ENCODE data around the gene CCNDBP1. TPM values are rescaled to one million over a fixed set of nuclear protein-coding genes. Genes with fewer than 3 reads are reported as not detected.

Gene CCNDBP1
- total RNA-seq, 1 donor from 2014 or later = 71.0 TPM

- H3K27ac ChIP-seq = no peak overlapping the region
- TF ChIP-seq, protein P1, sequence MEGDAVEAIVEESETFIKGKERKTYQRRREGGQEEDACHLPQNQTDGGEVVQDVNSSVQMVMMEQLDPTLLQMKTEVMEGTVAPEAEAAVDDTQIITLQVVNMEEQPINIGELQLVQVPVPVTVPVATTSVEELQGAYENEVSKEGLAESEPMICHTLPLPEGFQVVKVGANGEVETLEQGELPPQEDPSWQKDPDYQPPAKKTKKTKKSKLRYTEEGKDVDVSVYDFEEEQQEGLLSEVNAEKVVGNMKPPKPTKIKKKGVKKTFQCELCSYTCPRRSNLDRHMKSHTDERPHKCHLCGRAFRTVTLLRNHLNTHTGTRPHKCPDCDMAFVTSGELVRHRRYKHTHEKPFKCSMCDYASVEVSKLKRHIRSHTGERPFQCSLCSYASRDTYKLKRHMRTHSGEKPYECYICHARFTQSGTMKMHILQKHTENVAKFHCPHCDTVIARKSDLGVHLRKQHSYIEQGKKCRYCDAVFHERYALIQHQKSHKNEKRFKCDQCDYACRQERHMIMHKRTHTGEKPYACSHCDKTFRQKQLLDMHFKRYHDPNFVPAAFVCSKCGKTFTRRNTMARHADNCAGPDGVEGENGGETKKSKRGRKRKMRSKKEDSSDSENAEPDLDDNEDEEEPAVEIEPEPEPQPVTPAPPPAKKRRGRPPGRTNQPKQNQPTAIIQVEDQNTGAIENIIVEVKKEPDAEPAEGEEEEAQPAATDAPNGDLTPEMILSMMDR (IDR thresholded peaks at IDR 0.05) = no peak
- ATAC-seq (no peak), DNase-seq (no peak)
- no peaks in the 10 kb centered on the region for H3K36me3 ChIP-seq
- no peak overlapping the region for H3K4me3 ChIP-seq
- peaks cover 14% of the 10 kb centered on the region for H3K27me3 ChIP-seq (ENCODE audit: low read depth)
- intact Hi-C loops (cut with DNase I) = no loop called here
- no peaks in the 10 kb centered on the region for H3K4me1 ChIP-seq
- H3K9me3 ChIP-seq = no peaks in the 10 kb centered on the region
Measured at GRCh38 chr15:43213466-43213865, 28.3 kb downstream of the CCNDBP1 start.

GRCh38 chr15:43214169-43214568 is 29.0 kb downstream of the CCNDBP1 start:
- Histone ChIP-seq H3K27ac (no peak overlapping the region), H3K36me3 (no peaks in the 10 kb centered on the region), H3K9me3 (no peaks in the 10 kb centered on the region), H3K4me1 (no peaks in the 10 kb centered on the region), H3K27me3 (ENCODE audit: low read depth) (peaks cover 7% of the 10 kb centered on the region), H3K4me3 (no peak overlapping the region)
- intact Hi-C loops (cut with DNase I) = no loop called here
- ATAC-seq = no peak
- TF ChIP-seq, protein P1 (IDR thresholded peaks at IDR 0.05) = no peak
- DNase-seq = no peak

DNA sequence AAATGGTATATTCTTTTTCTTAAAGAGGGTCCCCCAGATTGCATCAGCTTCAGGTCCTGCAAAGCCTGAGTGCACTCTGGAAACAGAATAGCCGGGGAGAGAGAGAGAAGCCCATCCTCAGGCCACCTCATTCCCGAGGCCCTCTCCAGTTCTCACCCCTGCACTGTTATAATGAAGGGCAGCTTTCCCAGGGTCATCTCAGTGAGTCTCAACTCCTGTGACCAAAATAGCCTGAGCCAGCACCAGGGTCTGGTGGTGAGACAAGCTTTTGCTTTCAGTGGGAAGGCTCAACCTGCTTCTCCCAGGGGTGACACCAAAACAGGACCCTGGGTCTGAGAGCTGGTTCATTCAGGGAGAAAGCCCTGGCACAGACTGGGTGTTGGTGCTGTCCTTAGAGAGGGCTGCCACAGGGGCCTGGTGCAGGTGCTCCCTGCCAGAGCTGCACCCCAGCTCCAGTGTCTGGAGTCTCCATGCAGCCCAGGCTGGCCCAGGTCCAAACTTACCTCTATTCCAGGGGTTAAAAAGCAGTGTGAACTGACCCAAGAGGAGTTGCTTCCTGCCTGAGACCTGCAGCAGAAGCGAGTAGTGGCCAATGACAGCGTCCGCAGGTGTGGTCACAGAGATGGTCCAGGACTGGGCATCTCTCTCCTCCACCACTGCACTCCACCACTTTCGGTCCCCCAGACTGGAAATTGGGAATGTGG is 29.5 kb downstream of the CCNDBP1 start:
- DNase-seq (no peak), ATAC-seq (no peak)
- no peaks in the 10 kb centered on the region for H3K9me3 ChIP-seq
- H3K4me3 ChIP-seq = no peak overlapping the region
- no peak overlapping the region for H3K27ac ChIP-seq
- intact Hi-C loops (cut with DNase I) = no loop called here
- no peaks in the 10 kb centered on the region for H3K36me3 ChIP-seq
- no peaks in the 10 kb centered on the region for H3K4me1 ChIP-seq
- TF ChIP-seq, protein P1 (IDR thresholded peaks at IDR 0.05) = no peak
- H3K27me3 ChIP-seq (ENCODE audit: low read depth) = peaks cover 5% of the 10 kb centered on the region

DNA sequence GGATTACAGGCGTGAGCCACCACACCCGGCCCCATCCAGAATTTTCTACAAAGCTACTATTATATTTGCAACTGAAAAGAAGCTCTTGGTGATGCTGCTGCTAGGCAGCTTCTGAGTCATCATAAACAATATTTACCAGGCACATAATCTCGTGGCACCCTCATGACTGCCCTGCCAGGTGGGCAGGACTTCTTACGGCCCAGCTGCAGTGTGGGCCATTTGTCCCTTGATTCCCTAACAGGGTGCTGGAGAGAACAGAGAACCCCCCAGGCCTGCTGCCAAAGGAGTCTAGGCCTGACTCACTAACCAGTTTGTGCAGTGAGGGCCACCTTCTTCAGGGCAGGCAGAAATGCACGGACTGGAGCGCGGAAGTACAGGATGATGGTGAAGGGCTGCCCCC is 30.8 kb downstream of the CCNDBP1 start:
- Histone ChIP-seq H3K4me1 (no peaks in the 10 kb centered on the region), H3K9me3 (no peaks in the 10 kb centered on the region), H3K27me3 (ENCODE audit: low read depth) (peaks cover 5% of the 10 kb centered on the region), H3K27ac (no peak overlapping the region), H3K4me3 (no peak overlapping the region), H3K36me3 (no peaks in the 10 kb centered on the region)
- intact Hi-C loops (cut with DNase I) = no loop called here
- no peak for DNase-seq
- no peak for ATAC-seq
- TF ChIP-seq, protein P1 (IDR thresholded peaks at IDR 0.05) = no peak

DNA sequence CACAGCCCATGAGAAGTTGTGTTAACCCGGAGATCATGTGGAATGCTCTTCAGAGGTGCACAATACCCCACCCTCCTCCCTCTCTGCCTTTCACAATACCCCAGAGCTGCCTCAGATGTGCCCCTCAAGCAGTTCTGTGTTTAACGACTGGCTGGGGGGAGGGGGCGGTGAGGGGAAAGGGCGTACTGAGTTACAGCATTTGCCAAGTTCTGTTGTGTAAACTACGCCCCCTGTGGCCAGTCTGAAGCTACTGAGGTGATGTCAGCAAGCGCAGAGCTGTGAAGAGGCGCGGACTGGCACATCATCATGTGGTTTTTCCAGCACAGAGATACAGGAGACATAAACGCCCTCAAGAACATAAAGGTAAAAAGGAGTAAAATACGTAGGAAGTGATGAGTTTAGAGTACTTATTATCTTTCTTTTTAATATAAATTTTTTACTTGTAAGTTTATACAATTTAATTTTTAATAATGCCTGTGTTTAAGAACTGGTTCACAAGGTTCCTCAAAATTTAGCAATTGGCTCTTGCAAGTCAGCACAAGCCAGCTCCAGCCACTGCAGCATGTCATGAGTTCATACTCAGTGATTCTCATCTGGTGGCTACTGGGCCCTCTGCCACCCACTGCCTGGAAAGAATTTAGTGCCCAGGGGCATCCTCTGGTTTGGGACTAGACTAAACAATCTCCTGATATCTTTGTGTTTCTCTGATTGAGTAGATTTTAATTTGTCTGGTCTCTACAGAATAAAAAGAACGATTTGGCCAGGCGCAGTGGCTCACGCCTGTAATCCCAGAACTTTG is 33.9 kb downstream of the CCNDBP1 start:
- ATAC-seq = no peak
- no peaks in the 10 kb centered on the region for H3K36me3 ChIP-seq
- no peak overlapping the region for H3K27ac ChIP-seq
- no peaks in the 10 kb centered on the region for H3K4me1 ChIP-seq
- intact Hi-C loops (cut with DNase I) = no loop called here
- H3K27me3 ChIP-seq (ENCODE audit: low read depth) = no peaks in the 10 kb centered on the region
- H3K9me3 ChIP-seq = no peaks in the 10 kb centered on the region
- TF ChIP-seq, protein P1 (IDR thresholded peaks at IDR 0.05) = no peak
- H3K4me3 ChIP-seq = no peak overlapping the region
- no peak for DNase-seq
